Measurements from ENCODE around the gene LRP2BP.

GRCh38 chr4:185392156-185392555 lies 3.6 kb downstream of the LRP2BP start:
- no peak for TF ChIP-seq POLR2A (IDR thresholded peaks at IDR 0.05)
- no peak for TF ChIP-seq CTCF (IDR thresholded peaks at IDR 0.05)
- no peak for TF ChIP-seq EP300 (IDR thresholded peaks at IDR 0.05)
